ENCODE measurements around the gene TNFSF15. TPM values are rescaled to one million over a fixed set of nuclear protein-coding genes. Genes with fewer than 3 reads are reported as not detected.

TNFSF15 gene
- total RNA-seq, 4 donors from 2014 or later = 0.15 to 3.3 TPM; not detected in 2

DNA sequence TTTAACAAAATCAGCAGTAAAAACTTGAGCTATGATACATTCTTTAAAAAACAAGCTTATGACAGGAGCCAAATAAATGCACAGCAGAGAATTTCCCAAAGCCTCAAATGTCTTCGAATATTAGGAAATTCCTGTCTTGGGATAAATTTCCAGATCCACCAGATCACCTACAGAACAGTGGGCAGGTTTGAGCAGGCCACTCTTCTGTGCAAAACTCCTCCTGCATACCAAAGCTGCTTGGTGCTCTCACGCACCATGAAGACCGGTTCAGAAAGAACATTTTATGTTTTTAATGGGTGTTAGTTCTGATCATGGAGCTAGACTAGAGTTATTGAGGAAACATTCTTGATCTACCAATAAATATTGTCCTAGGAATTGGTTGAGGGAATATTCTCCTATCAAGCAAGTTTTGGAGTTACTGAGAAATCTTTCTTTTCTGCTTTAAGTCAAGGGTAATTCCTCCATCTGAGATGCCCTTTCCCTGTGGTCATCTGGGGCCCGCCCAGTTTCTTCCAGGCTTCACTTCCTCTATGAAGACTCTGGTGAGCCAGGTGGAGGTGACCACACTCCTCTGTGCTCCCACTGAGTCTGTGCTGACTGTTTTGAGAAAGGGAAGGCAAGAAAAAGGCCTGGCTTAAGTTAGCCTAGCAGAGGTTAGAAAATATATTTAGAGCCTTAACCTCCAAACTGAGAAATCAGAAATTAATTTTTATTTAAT is 17.9 kb downstream of the TNFSF15 start:
- H3K27ac ChIP-seq = no peak overlapping the region
- intact Hi-C loops (cut with DNase I; ENCODE audit: low total_unique reads) = no loop called here

GRCh38 chr9:114787214-114787613 is 18.6 kb downstream of the TNFSF15 start:
- H3K27ac ChIP-seq = no peak overlapping the region
- no peak for DNase-seq
- H3K4me1 ChIP-seq = no peaks in the 10 kb centered on the region
- no peaks in the 10 kb centered on the region for H3K27me3 ChIP-seq
- H3K36me3 ChIP-seq = no peaks in the 10 kb centered on the region
- intact Hi-C loops (cut with DNase I; ENCODE audit: low total_unique reads) = no loop called here
- no peaks in the 10 kb centered on the region for H3K9me3 ChIP-seq
- TF ChIP-seq CTCF (IDR thresholded peaks at IDR 0.05) (no peak), POLR2A (IDR thresholded peaks at IDR 0.05) (no peak)
- H3K4me3 ChIP-seq = no peak overlapping the region

More for the DNA sequence above, 17.9 kb downstream of the TNFSF15 start:
- DNase-seq = no peak
- H3K27me3 ChIP-seq = no peaks in the 10 kb centered on the region
- H3K4me1 ChIP-seq = no peaks in the 10 kb centered on the region
- no peak overlapping the region for H3K4me3 ChIP-seq
- no peaks in the 10 kb centered on the region for H3K36me3 ChIP-seq
- TF ChIP-seq POLR2A (IDR thresholded peaks at IDR 0.05) (no peak), CTCF (IDR thresholded peaks at IDR 0.05) (no peak)
- no peaks in the 10 kb centered on the region for H3K9me3 ChIP-seq

DNA sequence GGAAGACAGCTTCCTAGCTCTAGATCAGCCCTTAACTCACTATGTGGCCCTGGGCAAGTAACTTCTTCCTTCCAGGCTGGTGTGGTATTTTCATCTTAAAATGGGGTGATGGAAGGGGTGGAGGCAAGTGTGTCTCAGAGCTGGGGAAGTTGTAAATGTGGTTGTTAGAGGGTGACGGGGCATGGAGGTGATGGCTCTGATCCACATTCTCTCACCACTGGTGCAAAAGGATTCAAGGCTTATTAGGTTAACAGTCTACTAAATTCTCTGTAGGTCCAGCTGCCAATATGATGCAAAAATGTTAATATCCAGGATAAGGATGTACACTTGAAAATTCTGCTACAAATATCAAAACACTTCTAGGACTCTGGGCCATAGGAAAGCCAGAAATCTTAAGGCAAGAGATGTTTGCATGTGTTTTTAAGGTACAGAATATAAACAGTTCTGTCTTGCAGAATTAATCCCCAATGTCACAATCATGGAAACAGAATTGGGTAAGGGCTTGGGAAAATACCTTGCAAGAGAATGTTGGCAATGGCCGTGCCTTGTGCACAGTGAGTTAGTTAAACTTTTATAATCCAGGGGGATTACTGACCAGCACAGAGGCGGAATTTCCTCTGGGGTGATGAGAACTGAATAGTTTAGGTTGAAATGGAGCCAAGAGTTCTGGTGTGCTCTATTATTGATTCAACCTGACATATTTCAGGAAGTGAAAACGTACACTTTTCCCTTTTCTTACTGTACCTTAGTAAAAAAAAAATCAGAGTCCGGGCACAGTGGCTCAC is 19.8 kb downstream of the TNFSF15 start:
- no peak for DNase-seq
- no peak overlapping the region for H3K4me3 ChIP-seq
- intact Hi-C loops (cut with DNase I; ENCODE audit: low total_unique reads) = no loop called here

DNA sequence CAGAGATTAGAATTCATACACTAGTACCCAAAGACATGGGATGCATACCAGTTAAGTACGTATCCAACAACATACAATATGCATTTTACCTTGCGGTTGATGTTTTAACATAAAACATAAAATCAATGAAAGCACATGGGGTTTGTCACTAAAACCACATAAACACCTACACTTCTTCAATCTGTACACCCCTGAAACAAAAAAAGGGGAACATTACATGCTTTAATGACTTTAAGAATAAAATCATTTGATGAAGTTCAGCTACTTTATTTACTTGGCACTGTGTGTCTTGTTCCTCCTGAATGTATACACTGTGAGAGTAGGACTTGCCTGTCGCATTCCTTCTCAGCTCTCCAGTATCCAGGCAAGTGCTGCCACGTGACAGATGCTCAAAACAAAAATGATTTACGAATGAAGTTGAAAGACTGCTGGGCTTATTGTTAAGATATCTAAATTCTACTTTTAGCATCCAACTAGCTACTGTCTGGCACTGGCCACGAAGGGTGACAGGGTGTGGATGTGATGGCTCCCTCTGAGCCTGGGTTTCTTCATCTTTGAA is 21.0 kb downstream of the TNFSF15 start:
- no peak for TF ChIP-seq CTCF (IDR thresholded peaks at IDR 0.05)
- TF ChIP-seq POLR2A (IDR thresholded peaks at IDR 0.05) = no peak
- Histone ChIP-seq H3K9me3 (no peaks in the 10 kb centered on the region), H3K36me3 (no peaks in the 10 kb centered on the region), H3K4me1 (no peaks in the 10 kb centered on the region), H3K27me3 (no peaks in the 10 kb centered on the region), H3K27ac (no peak overlapping the region), H3K4me3 (no peak overlapping the region)
- no peak for DNase-seq
- intact Hi-C loops (cut with DNase I; ENCODE audit: low total_unique reads) = no loop called here

More for the DNA sequence above, 19.8 kb downstream of the TNFSF15 start:
- Histone ChIP-seq H3K4me1 (no peaks in the 10 kb centered on the region), H3K9me3 (no peaks in the 10 kb centered on the region), H3K36me3 (no peaks in the 10 kb centered on the region), H3K27ac (no peak overlapping the region), H3K27me3 (no peaks in the 10 kb centered on the region)
- TF ChIP-seq CTCF (IDR thresholded peaks at IDR 0.05) (no peak), POLR2A (IDR thresholded peaks at IDR 0.05) (no peak)

GRCh38 chr9:114782586-114782985 is 23.3 kb downstream of the TNFSF15 start:
- no peaks in the 10 kb centered on the region for H3K9me3 ChIP-seq
- no peaks in the 10 kb centered on the region for H3K4me1 ChIP-seq
- no peak overlapping the region for H3K27ac ChIP-seq
- H3K36me3 ChIP-seq = no peaks in the 10 kb centered on the region
- TF ChIP-seq POLR2A (IDR thresholded peaks at IDR 0.05) = no peak
- TF ChIP-seq CTCF (IDR thresholded peaks at IDR 0.05) = no peak
- H3K27me3 ChIP-seq = no peaks in the 10 kb centered on the region
- intact Hi-C loops (cut with DNase I; ENCODE audit: low total_unique reads) = no loop called here
- H3K4me3 ChIP-seq = no peak overlapping the region
- DNase-seq = no peak

All from uterus (tissue), 4 donors.